H1 (cell line): Measurements from ENCODE around the gene ING4. TPM values are rescaled to one million over a fixed set of nuclear protein-coding genes. Genes with fewer than 3 reads are reported as not detected.

ENCODE experiments used
- CTCF ChIA-PET: fragments of 300-600 bp; sonication (Branson Sonifier 250); formaldehyde crosslinking; loops from one replicate; lab custom pipeline; 2021; ENCODE audit not compliant: partially characterized antibody; lab: Charles Lee
- POLR2A ChIA-PET: fragments of 300-600 bp; sonication (Branson Sonifier 250); formaldehyde crosslinking; loops from one replicate; lab custom pipeline; 2021; ENCODE audit warnings: inconsistent platforms; ENCODE audit not compliant: partially characterized antibody; lab: Charles Lee
- DNase-seq, 2 experiments: peaks; one replicate each; pipeline versions ENCODE4 v3.0.0 to v3.0.0-alpha.2; 2010 to 2022; ENCODE audit warnings: low spot score in 2 of 2, low read depth in 1 of 2, mixed read lengths in 1 of 2
- FAIRE-seq: peaks from 2 replicates; lab custom pipeline; 2011; peaks lifted over from hg19 to GRCh38; lab: Jason Lieb, UNC
- H2AFZ ChIP-seq: 2 replicates; pipeline ENCODE4 v1.8.1; 2012; ENCODE audit warnings: low read length, inconsistent platforms
- H2AK5ac ChIP-seq: 2 replicates; pipeline ENCODE4 v1.6.1; 2013; ENCODE audit warnings: low read depth, low read length
- H2BK120ac ChIP-seq: replicated peaks from 2 replicates; pipeline ENCODE3; 2013; ENCODE audit warnings: low read depth, low read length, inconsistent platforms
- H2BK12ac ChIP-seq: 2 replicates; pipeline ENCODE4 v1.6.1; 2013; ENCODE audit warnings: low read depth, low read length
- H2BK15ac ChIP-seq: 2 replicates; pipeline ENCODE4 v1.6.1; 2013; ENCODE audit warnings: low read length
- H2BK20ac ChIP-seq: 2 replicates; pipeline ENCODE4 v1.6.1; 2013; ENCODE audit warnings: low read length
- H2BK5ac ChIP-seq: 2 replicates; pipeline ENCODE4 v1.6.1; 2013; ENCODE audit warnings: low read depth, low read length
- H3K14ac ChIP-seq: 2 replicates; pipeline ENCODE4 v1.6.1; 2013; ENCODE audit warnings: inconsistent platforms; ENCODE audit not compliant: insufficient read length
- H3K18ac ChIP-seq: 2 replicates; pipeline ENCODE4 v1.6.1; 2013; ENCODE audit warnings: low read length; ENCODE audit errors: extremely low read depth
- H3K23ac ChIP-seq: 2 replicates; pipeline ENCODE4 v1.6.1; 2013; ENCODE audit warnings: inconsistent platforms; ENCODE audit not compliant: insufficient read length
- H3K23me2 ChIP-seq: 2 replicates; pipeline ENCODE4 v1.6.1; 2013; ENCODE audit warnings: low read depth, low read length
- H3K27ac ChIP-seq: 2 replicates; pipeline ENCODE4 v1.6.1; 2011; ENCODE audit warnings: low read depth, low read length, inconsistent platforms
- H3K27me3 ChIP-seq, 4 experiments: replicated peaks in 1 of 4; 1 replicate in 1 of 4; 2 replicates in 3 of 4; pipeline versions ENCODE4 v1.6.1 to v1.8.1; 2011 to 2013; ENCODE audit warnings: low read length in 3 of 4, mild to moderate bottlenecking in 3 of 4, inconsistent platforms in 2 of 4, mixed read lengths in 2 of 4, moderate library complexity in 1 of 4; ENCODE audit not compliant: control insufficient read depth in 3 of 4, insufficient read depth in 3 of 4; ENCODE audit errors: extremely low read depth in 1 of 4
- H3K36me3 ChIP-seq, 4 experiments: 2 replicates each; pipeline versions ENCODE4 v1.6.1 to v1.8.1; 2011 to 2013; ENCODE audit warnings: mild to moderate bottlenecking in 4 of 4, low read length in 3 of 4, moderate library complexity in 2 of 4, control low read depth in 1 of 4, inconsistent platforms in 1 of 4; ENCODE audit not compliant: insufficient read depth in 4 of 4, control insufficient read depth in 2 of 4
- H3K4ac ChIP-seq: replicated peaks from 2 replicates; pipeline ENCODE3; 2013; ENCODE audit warnings: low read length, low read depth, mixed read lengths, inconsistent platforms; ENCODE audit not compliant: insufficient read length
- H3K4me1 ChIP-seq, 4 experiments: replicated peaks in 1 of 4; 1 replicate in 1 of 4; 2 replicates in 3 of 4; pipeline versions ENCODE4 v1.6.1 to v1.8.1; 2011 to 2013; ENCODE audit warnings: low read length in 3 of 4, inconsistent platforms in 2 of 4, mixed read lengths in 1 of 4; ENCODE audit not compliant: insufficient read depth in 4 of 4, control insufficient read depth in 3 of 4
- H3K4me2 ChIP-seq, 2 experiments: 2 replicates each; pipeline versions ENCODE4 v1.6.1 to v1.8.1; 2011 to 2013; ENCODE audit warnings: low read depth in 2 of 2, low read length in 2 of 2, control low read depth in 1 of 2, inconsistent platforms in 1 of 2, mild to moderate bottlenecking in 1 of 2; ENCODE audit not compliant: insufficient read depth in 1 of 2
- H3K4me3 ChIP-seq, 4 experiments: fragments of 200-600, 300-600 bp in 1 of 4; sonication (generic), shearing (Covaris generic), sonication (Bioruptor Twin) in 1 of 4; 2 replicates each; pipeline versions ENCODE4 v1.5.1 to v1.8.1; 2011 to 2016; ENCODE audit warnings: low read length in 4 of 4, low read depth in 3 of 4, control low read depth in 2 of 4, inconsistent platforms in 2 of 4, mild to moderate bottlenecking in 2 of 4, mixed read lengths in 1 of 4, moderate library complexity in 1 of 4; ENCODE audit not compliant: insufficient read depth in 2 of 4; ENCODE audit errors: extremely low read depth in 1 of 4
- H3K56ac ChIP-seq: replicated peaks from 2 replicates; pipeline ENCODE3; 2013; ENCODE audit warnings: low read depth, mild to moderate bottlenecking, mixed read lengths, low read length, inconsistent platforms; ENCODE audit not compliant: insufficient read length
- H3K79me1 ChIP-seq: 2 replicates; pipeline ENCODE4 v1.6.1; 2013; ENCODE audit warnings: low read depth, low read length, control low read depth
- H3K79me2 ChIP-seq, 2 experiments: 2 replicates each; pipeline versions ENCODE4 v1.6.1 to v1.8.1; 2012 to 2013; ENCODE audit warnings: low read length in 2 of 2, mild to moderate bottlenecking in 2 of 2, inconsistent platforms in 1 of 2; ENCODE audit not compliant: insufficient read depth in 2 of 2, control insufficient read depth in 1 of 2
- H3K9ac ChIP-seq, 4 experiments: replicated peaks in 1 of 4; 1 replicate in 1 of 4; 2 replicates in 3 of 4; pipeline versions ENCODE4 v1.6.1 to v1.8.1; 2011 to 2013; ENCODE audit warnings: low read depth in 3 of 4, low read length in 3 of 4, control low read depth in 2 of 4, mild to moderate bottlenecking in 2 of 4, moderate library complexity in 2 of 4, inconsistent platforms in 1 of 4; ENCODE audit errors: extremely low read depth in 1 of 4
- H3K9me3 ChIP-seq, 2 experiments: 2 replicates each; pipeline versions ENCODE4 v1.6.1 to v1.8.1; 2012 to 2013; ENCODE audit warnings: mild to moderate bottlenecking in 2 of 2, moderate library complexity in 2 of 2, control low read depth in 1 of 2, inconsistent platforms in 1 of 2, low read depth in 1 of 2, low read length in 1 of 2, mixed read lengths in 1 of 2; ENCODE audit not compliant: insufficient read depth in 2 of 2
- H4K20me1 ChIP-seq, 2 experiments: replicated peaks in 1 of 2; 2 replicates each; pipeline versions ENCODE3 to v1.8.1; 2011 to 2013; ENCODE audit warnings: inconsistent platforms in 2 of 2, low read length in 2 of 2, mild to moderate bottlenecking in 1 of 2; ENCODE audit not compliant: insufficient read depth in 2 of 2, control insufficient read depth in 1 of 2
- H4K5ac ChIP-seq: 2 replicates; pipeline ENCODE4 v1.6.1; 2013; ENCODE audit warnings: low read length, low read depth, mixed read lengths, inconsistent platforms; ENCODE audit not compliant: insufficient read length
- H4K8ac ChIP-seq: 2 replicates; pipeline ENCODE4 v1.8.0; 2013; ENCODE audit warnings: mild to moderate bottlenecking, moderate library complexity, low read length, inconsistent platforms; ENCODE audit not compliant: insufficient read depth; ENCODE audit errors: extremely low read depth
- H4K91ac ChIP-seq: replicated peaks from 2 replicates; pipeline ENCODE3; 2013; ENCODE audit warnings: low read length, mixed read lengths, inconsistent platforms; ENCODE audit not compliant: insufficient read length
- CTBP2 ChIP-seq: IDR thresholded peaks from 2 replicates; pipeline ENCODE4 v1.7.0; 2011; ENCODE audit warnings: borderline replicate concordance, mild to moderate bottlenecking, moderate library complexity, mixed read lengths, low read length; ENCODE audit not compliant: insufficient read depth, insufficient read length
- CTCF ChIP-seq, 3 experiments: IDR thresholded peaks; 1 replicate in 2 of 3; 2 replicates in 1 of 3; pipeline versions ENCODE4 v1.5.1 to v1.6.1; 2011; ENCODE audit warnings: low read length in 3 of 3, mild to moderate bottlenecking in 3 of 3, inconsistent platforms in 2 of 3, low read depth in 1 of 3, moderate library complexity in 1 of 3; ENCODE audit not compliant: insufficient read depth in 1 of 3; ENCODE audit errors: control extremely low read depth in 1 of 3
- HDAC2 ChIP-seq, 2 experiments: fragments of 300-600 bp in 1 of 2; sonication (generic) in 1 of 2; IDR thresholded peaks; 2 replicates each; pipeline ENCODE4 v1.6.1; 2011 to 2012; ENCODE audit warnings: low read depth in 2 of 2, low read length in 2 of 2, mild to moderate bottlenecking in 2 of 2, moderate library complexity in 2 of 2, borderline replicate concordance in 1 of 2, inconsistent platforms in 1 of 2
- HDAC6 ChIP-seq: IDR thresholded peaks from one replicate; pipeline ENCODE4 v1.7.1; 2012; ENCODE audit warnings: low read depth, mild to moderate bottlenecking, inconsistent platforms, low read length, moderate library complexity
- SIX5 ChIP-seq: IDR thresholded peaks from 2 replicates; pipeline ENCODE4 v1.6.1; 2011; ENCODE audit warnings: mild to moderate bottlenecking, low read depth, low read length
- SP1 ChIP-seq: IDR thresholded peaks from 2 replicates; pipeline ENCODE4 v1.6.1; 2011; ENCODE audit warnings: low read depth, low read length
- WGBS, 2 experiments: shearing (Covaris generic) in 1 of 2; methylation state at CpG; one replicate each; pipeline versions ENCODE4 v1.1.6 to v1.1.7; 2013 to 2015; ENCODE audit warnings: low lambda C conversion rate in 2 of 2, mixed read lengths in 2 of 2, inconsistent platforms in 1 of 2, low coverage in 1 of 2, missing lambda C conversion rate in 1 of 2; ENCODE audit not compliant: insufficient replicate concordance in 2 of 2, insufficient coverage in 1 of 2, insufficient read length in 1 of 2; ENCODE audit errors: extremely low coverage in 1 of 2, missing lambda C conversion rate in 1 of 2; 5-methylcytosine and 5-hydroxymethylcytosine counted together
- polyA plus RNA-seq, 7 experiments: library from polyadenylated mRNA; depleted of rRNA in 3 of 7; stranded (reverse) in 5 of 7; unstranded in 2 of 7; fragments of >200 nt in 5 of 7; fragments of 200-250 nt in 2 of 7; gene quantifications; 1 replicate in 5 of 7; 2 replicates in 1 of 7; 4 replicates in 1 of 7; pipeline versions ENCODE4 v1.2.1 to v1.2.3, GENCODE V29; 2011 to 2013; ENCODE audit warnings: missing spikeins in 2 of 7, mixed read lengths in 2 of 7
- total RNA-seq: library from RNA; stranded (reverse); fragmentation: NEBNext Ultra II Directional; extraction: Animal tissue kit (Norgen Biotek cat#: 25700); gene quantifications from 2 replicates; pipeline ENCODE4 v1.2.1, GENCODE V29; 2021
- TF ChIP-seq, protein P1 (sequence below): IDR thresholded peaks from 2 replicates; pipeline ENCODE4 v1.6.1; 2011; ENCODE audit warnings: low read length, improper control_type of control experiment
- TF ChIP-seq, protein P2 (sequence below): IDR thresholded peaks from 2 replicates; pipeline ENCODE4 v1.6.1; 2011; ENCODE audit warnings: low read depth, mild to moderate bottlenecking, low read length; ENCODE audit not compliant: insufficient read depth

ING4 gene
- total and polyA plus RNA-seq, 2 of the 8 experiments (the other 6 are each of a cell fraction or from before 2014, with no cell fraction given) = 22.9 to 28.6 TPM

DNA sequence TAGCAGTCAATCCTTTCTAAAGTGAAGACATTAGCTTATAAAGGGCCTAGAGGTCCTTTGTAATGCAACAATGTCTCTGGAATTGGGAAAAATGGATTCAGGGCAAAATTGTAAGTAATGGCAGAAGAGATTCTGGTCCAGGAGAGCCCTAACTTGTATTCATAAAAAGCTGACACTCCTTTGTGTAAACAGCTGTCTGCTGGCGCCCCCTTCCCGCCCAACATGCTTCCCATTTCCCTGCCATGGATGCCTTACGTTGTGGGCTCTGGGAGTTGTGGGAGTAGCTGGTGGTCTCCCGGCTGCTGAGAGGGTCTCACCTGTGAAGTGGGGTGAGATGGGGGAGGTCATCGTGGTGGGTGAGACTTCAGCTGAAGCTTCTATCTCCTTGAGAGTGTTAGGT lies 18.0 kb downstream of the ING4 start:
- H2BK120ac ChIP-seq = no peak overlapping the region
- H3K4me1 ChIP-seq = peaks cover 0 to 5% (median under 1%) of the 10 kb centered on the region in 4 experiments; a peak in 2 of 7 replicates
- H2AFZ ChIP-seq = 0 out of 2 replicates have a peak overlapping the region, but pooled peaks have one; percentile 72
- H3K4ac ChIP-seq = no peak overlapping the region
- H2BK5ac ChIP-seq = no peak overlapping the region
- no peak overlapping the region for H3K4me2 ChIP-seq
- H3K4me3 ChIP-seq = no peak overlapping the region
- POLR2A ChIA-PET = interaction anchor here (0.7 to 3.3 kb wide), 11 partner anchors 10 to 111 kb away, joined by 3 to 18 read pairs (median 4); partner anchors contain the start of genes GAPDH, LPAR5 and ZNF384
- peak overlapping the region; percentile 89; the same call in 1 of the 2 replicates for H2BK15ac ChIP-seq
- no peaks in the 10 kb centered on the region for H3K79me2 ChIP-seq
- no peak overlapping the region for H4K5ac ChIP-seq
- H4K91ac ChIP-seq = no peak overlapping the region
- no peaks in the 10 kb centered on the region; a peak in 1 of 8 replicates for H3K36me3 ChIP-seq
- DNase-seq = peak in 1 of 2 experiments; percentile 53
- 54% methylated on average over 5 of the region's 5 CpGs; no CpG with 5 or more reads in 1 of the 2 experiments for WGBS, 2 experiments
- H3K14ac ChIP-seq = no peak overlapping the region
- CTCF ChIA-PET = interaction anchor here (0.7 to 6.3 kb wide), 23 partner anchors 10 to 221 kb away, joined by 3 to 146 read pairs (median 4); partner anchors contain the start of genes LPAR5, MLF2 and ZNF384
- H3K9me3 ChIP-seq = no peaks in the 10 kb centered on the region
- 0 out of 2 replicates have a peak overlapping the region, but pooled peaks have one; percentile 76 for H2BK12ac ChIP-seq
- peaks cover 4% of the 10 kb centered on the region; the same call in 1 of the 2 replicates for H3K23me2 ChIP-seq
- no peaks in the 10 kb centered on the region for H3K79me1 ChIP-seq
- FAIRE-seq = peak; percentile 66
- no peak overlapping the region for H3K23ac ChIP-seq
- no peak overlapping the region for H2AK5ac ChIP-seq
- H3K27me3 ChIP-seq = peaks cover 3 to 7% (median 6%) of the 10 kb centered on the region in 4 experiments; a peak in 4 of 7 replicates
- H4K8ac ChIP-seq = no peak overlapping the region
- H3K18ac ChIP-seq = no peak overlapping the region
- no peaks in the 10 kb centered on the region for H4K20me1 ChIP-seq
- H3K56ac ChIP-seq = no peak overlapping the region
- H3K27ac ChIP-seq = no peak overlapping the region
- no peak overlapping the region for H2BK20ac ChIP-seq
- no peak overlapping the region for H3K9ac ChIP-seq
- no peak for TF ChIP-seq SIX5
- TF ChIP-seq HDAC6 = no peak
- TF ChIP-seq SP1 = no peak
- TF ChIP-seq, protein P1, sequence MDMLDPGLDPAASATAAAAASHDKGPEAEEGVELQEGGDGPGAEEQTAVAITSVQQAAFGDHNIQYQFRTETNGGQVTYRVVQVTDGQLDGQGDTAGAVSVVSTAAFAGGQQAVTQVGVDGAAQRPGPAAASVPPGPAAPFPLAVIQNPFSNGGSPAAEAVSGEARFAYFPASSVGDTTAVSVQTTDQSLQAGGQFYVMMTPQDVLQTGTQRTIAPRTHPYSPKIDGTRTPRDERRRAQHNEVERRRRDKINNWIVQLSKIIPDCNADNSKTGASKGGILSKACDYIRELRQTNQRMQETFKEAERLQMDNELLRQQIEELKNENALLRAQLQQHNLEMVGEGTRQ = no peak
- TF ChIP-seq HDAC2 (IDR thresholded peaks at IDR 0.05; ENCODE audit: borderline replicate concordance in 1 of 2, low read depth in 2 of 2, low read length in 2 of 2) = no peak
- TF ChIP-seq CTCF (IDR thresholded peaks at IDR 0.05; ENCODE audit: control extremely low read depth in 1 of 3, insufficient read depth in 1 of 3, low read depth in 1 of 3, low read length in 3 of 3) = peak; percentile 48 to 64 (median 63)
- TF ChIP-seq, protein P2, sequence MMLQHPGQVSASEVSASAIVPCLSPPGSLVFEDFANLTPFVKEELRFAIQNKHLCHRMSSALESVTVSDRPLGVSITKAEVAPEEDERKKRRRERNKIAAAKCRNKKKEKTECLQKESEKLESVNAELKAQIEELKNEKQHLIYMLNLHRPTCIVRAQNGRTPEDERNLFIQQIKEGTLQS = no peak
- TF ChIP-seq CTBP2 = no peak
